MM.1S (cell line): ENCODE data around the gene DLEC1.

Source experiments
- CTCF ChIP-seq: fragments of 300-600 bp; sonication (generic); IDR thresholded peaks from 2 replicates; pipeline ENCODE4 v1.5.1; 2016; ENCODE audit warnings: antibody characterized with exemption, low read length, mixed read lengths
- EZH2 ChIP-seq: fragments of 300-600 bp; sonication (generic); optimal IDR thresholded peaks from 2 replicates; pipeline ENCODE3; 2017; ENCODE audit warnings: low read depth, mild to moderate bottlenecking, antibody characterized with exemption, low read length, mixed read lengths
- EZH2phosphoT487 ChIP-seq: fragments of 300-600 bp; sonication (generic); IDR thresholded peaks from 2 replicates; pipeline ENCODE4 v1.6.1; 2018; ENCODE audit warnings: antibody characterized with exemption, low read length

GRCh38 chr3:38032328-38032865 is 6.6 kb upstream of the DLEC1 start:
- TF ChIP-seq EZH2phosphoT487 (no peak), CTCF (no peak), EZH2 (no peak)
